Neuronal stem cell (in vitro differentiated cells): ENCODE data around the gene TACC3.

Experiments
- DNase-seq: peaks from one replicate; pipeline ENCODE4 v3.0.0-alpha.2; 2013; ENCODE audit warnings: low spot score
- H2AFZ ChIP-seq: one replicate; pipeline ENCODE4 v1.6.1; 2013; ENCODE audit warnings: mild to moderate bottlenecking, low read length, inconsistent platforms
- H2AK5ac ChIP-seq: 2 replicates; pipeline ENCODE4 v1.6.1; 2013; ENCODE audit warnings: low read depth, mild to moderate bottlenecking, inconsistent platforms, low read length, moderate library complexity, mixed read lengths
- H2BK120ac ChIP-seq: 2 replicates; pipeline ENCODE4 v1.6.1; 2013; ENCODE audit warnings: low read depth, mild to moderate bottlenecking, inconsistent platforms, low read length, moderate library complexity, mixed read lengths
- H2BK12ac ChIP-seq: one replicate; pipeline ENCODE4 v1.6.1; 2013; ENCODE audit warnings: low read length, inconsistent platforms
- H2BK15ac ChIP-seq: 2 replicates; pipeline ENCODE4 v1.6.1; 2013; ENCODE audit warnings: mild to moderate bottlenecking, low read length, inconsistent platforms, mixed read lengths
- H2BK5ac ChIP-seq: one replicate; pipeline ENCODE4 v1.6.1; 2013; ENCODE audit warnings: inconsistent platforms, mild to moderate bottlenecking, low read length, moderate library complexity
- H3K14ac ChIP-seq: one replicate; pipeline ENCODE4 v1.6.1; 2013; ENCODE audit warnings: low read length, inconsistent platforms
- H3K18ac ChIP-seq: 2 replicates; pipeline ENCODE4 v1.6.1; 2013; ENCODE audit warnings: low read length, inconsistent platforms
- H3K23ac ChIP-seq: 2 replicates; pipeline ENCODE4 v1.6.1; 2013; ENCODE audit warnings: low read depth, mild to moderate bottlenecking, mixed read lengths, low read length, inconsistent platforms; ENCODE audit not compliant: poor library complexity
- H3K27ac ChIP-seq: replicated peaks from 3 replicates; pipeline ENCODE4 v1.5.1; 2013; ENCODE audit warnings: low read length, inconsistent platforms
- H3K27me3 ChIP-seq, 3 experiments: 2 replicates each; pipeline ENCODE4 v1.6.1; 2013; ENCODE audit warnings: low read length in 3 of 3, mild to moderate bottlenecking in 2 of 3, inconsistent platforms in 1 of 3, low read depth in 1 of 3, mixed read lengths in 1 of 3, moderate library complexity in 1 of 3; ENCODE audit not compliant: control insufficient read depth in 3 of 3, insufficient read depth in 3 of 3
- H3K36me3 ChIP-seq, 2 donors: replicated peaks in 1 of 2; 2 replicates each; pipeline ENCODE4 v1.6.1; 2013; ENCODE audit warnings: low read length in 2 of 2; ENCODE audit not compliant: control insufficient read depth in 2 of 2, insufficient read depth in 2 of 2
- H3K4ac ChIP-seq: 2 replicates; pipeline ENCODE4 v1.6.1; 2013; ENCODE audit warnings: inconsistent platforms, mild to moderate bottlenecking, low read length, moderate library complexity
- H3K4me1 ChIP-seq, 2 donors: 1 replicate in 1 of 2; 2 replicates in 1 of 2; pipeline ENCODE4 v1.6.1; 2013; ENCODE audit warnings: low read length in 2 of 2, low read depth in 1 of 2; ENCODE audit not compliant: control insufficient read depth in 2 of 2, insufficient read depth in 1 of 2
- H3K4me2 ChIP-seq: one replicate; pipeline ENCODE4 v1.6.1; 2013; ENCODE audit warnings: mild to moderate bottlenecking, low read length, inconsistent platforms; ENCODE audit not compliant: insufficient read depth, poor library complexity, severe bottlenecking
- H3K4me3 ChIP-seq, 2 donors: 2 replicates each; pipeline ENCODE4 v1.5.1; 2013; ENCODE audit warnings: low read length in 2 of 2, mild to moderate bottlenecking in 2 of 2, inconsistent platforms in 1 of 2, moderate library complexity in 1 of 2
- H3K79me1 ChIP-seq: one replicate; pipeline ENCODE4 v1.6.1; 2013; ENCODE audit warnings: low read depth, mild to moderate bottlenecking, inconsistent platforms, low read length, moderate library complexity
- H3K9ac ChIP-seq: one replicate; pipeline ENCODE4 v1.6.1; 2013; ENCODE audit warnings: mild to moderate bottlenecking, low read depth, low read length, inconsistent platforms; ENCODE audit not compliant: poor library complexity
- H3K9me3 ChIP-seq, 2 donors: replicated peaks in 1 of 2; 2 replicates each; pipeline versions ENCODE3 to v1.6.1; 2013; ENCODE audit warnings: low read length in 2 of 2, mild to moderate bottlenecking in 2 of 2, inconsistent platforms in 1 of 2, low read depth in 1 of 2, mixed read lengths in 1 of 2, moderate library complexity in 1 of 2; ENCODE audit not compliant: control insufficient read depth in 2 of 2, insufficient read depth in 1 of 2
- H4K8ac ChIP-seq: one replicate; pipeline ENCODE4 v1.6.1; 2013; ENCODE audit warnings: low read depth, mild to moderate bottlenecking, inconsistent platforms, low read length, moderate library complexity
- H4K91ac ChIP-seq: one replicate; pipeline ENCODE4 v1.6.1; 2013; ENCODE audit warnings: low read length, low read depth, mild to moderate bottlenecking, inconsistent platforms; ENCODE audit not compliant: poor library complexity
- WGBS, 2 donors: extraction: QIAGEN DNeasy Blood & Tissue Kit; methylation state at CpG; one replicate each; pipeline ENCODE4 v1.1.7; 2013; ENCODE audit warnings: missing lambda C conversion rate in 2 of 2, mixed read lengths in 1 of 2; ENCODE audit not compliant: insufficient read length in 2 of 2, insufficient replicate concordance in 1 of 2; ENCODE audit errors: extremely low coverage in 2 of 2; 5-methylcytosine and 5-hydroxymethylcytosine counted together

Gene TACC3

DNA sequence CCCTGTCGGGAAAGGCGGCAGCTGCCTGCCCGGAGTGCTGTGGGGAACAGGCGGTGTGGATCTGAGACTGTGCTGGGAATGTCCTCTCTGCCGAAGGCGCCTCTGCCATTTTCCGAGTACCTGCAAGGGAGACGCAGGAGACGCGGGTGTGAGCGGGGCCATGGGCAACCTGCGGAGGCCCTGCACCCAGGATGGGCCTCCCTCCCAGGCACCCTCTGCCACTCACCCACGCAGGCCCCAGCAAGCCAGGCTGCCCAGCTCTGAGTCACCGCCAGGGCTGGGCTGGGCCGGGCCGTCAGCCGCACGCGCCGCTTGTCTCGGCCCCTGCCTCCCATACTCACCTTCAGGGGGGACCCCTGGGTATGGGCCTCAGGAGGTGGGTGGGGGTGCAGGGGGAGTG, 68.2 kb downstream of the TACC3 start:
- no peak overlapping the region for H2BK120ac ChIP-seq
- H2BK12ac ChIP-seq = peak overlapping the region; percentile 97
- no peak overlapping the region for H2BK5ac ChIP-seq
- no peaks in the 10 kb centered on the region for H3K36me3 ChIP-seq
- H2AFZ ChIP-seq = no peak overlapping the region
- no peak overlapping the region for H4K91ac ChIP-seq
- H3K9me3 ChIP-seq = peaks cover 0 to 3% of the 10 kb centered on the region in 2 donors
- H3K9ac ChIP-seq = peak overlapping the region; percentile 44
- no peak overlapping the region for H3K14ac ChIP-seq
- peak overlapping the region; percentile 89 for H3K18ac ChIP-seq
- H3K27me3 ChIP-seq = peaks cover 9 to 55% (median 25%) of the 10 kb centered on the region in 3 experiments
- H4K8ac ChIP-seq = no peak overlapping the region
- H2BK15ac ChIP-seq = peak overlapping the region; percentile 91
- DNase-seq = no peak
- no CpG with 5 or more reads among the region's 21 CpGs for WGBS, 2 donors
- H3K27ac ChIP-seq = no peak overlapping the region
- no peak overlapping the region for H3K4me3 ChIP-seq
- peaks cover 14 to 31% of the 10 kb centered on the region in 2 donors for H3K4me1 ChIP-seq
- no peak overlapping the region for H3K4ac ChIP-seq
- no peak overlapping the region for H3K4me2 ChIP-seq
- H2AK5ac ChIP-seq = peak overlapping the region; percentile 98
- peaks cover 9% of the 10 kb centered on the region for H3K79me1 ChIP-seq
- peak overlapping the region; percentile 60 for H3K23ac ChIP-seq

DNA sequence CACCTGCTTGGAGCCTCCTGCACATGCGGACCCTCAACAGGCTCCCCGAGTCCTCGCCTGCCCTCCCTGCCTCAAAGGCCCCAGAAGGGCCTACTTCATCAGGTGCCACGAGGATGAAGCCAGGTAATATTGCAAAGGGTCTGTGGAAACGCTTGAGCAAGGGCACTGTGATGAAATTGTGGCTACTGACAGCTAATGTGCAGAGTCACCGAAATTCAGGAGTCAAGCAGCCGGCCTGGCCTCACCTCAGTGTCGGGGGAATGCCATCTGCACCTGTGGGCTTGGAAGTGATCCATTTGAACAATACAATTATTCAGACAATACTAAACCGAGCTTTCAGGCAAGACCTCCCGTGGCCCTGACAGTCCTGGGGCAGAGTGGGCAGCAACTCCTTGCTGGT, 68.7 kb downstream of the TACC3 start:
- H2BK5ac ChIP-seq = no peak overlapping the region
- H2AK5ac ChIP-seq = peak overlapping the region; percentile 98
- no peak overlapping the region for H3K23ac ChIP-seq
- no peak overlapping the region for H3K18ac ChIP-seq
- no CpG with 5 or more reads among the region's 10 CpGs for WGBS, 2 donors
- H3K36me3 ChIP-seq = no peaks in the 10 kb centered on the region
- H3K27ac ChIP-seq = no peak overlapping the region
- no peak overlapping the region for H3K4ac ChIP-seq
- H3K4me1 ChIP-seq = peaks cover 12 to 26% of the 10 kb centered on the region in 2 donors
- peaks cover 10% of the 10 kb centered on the region for H3K79me1 ChIP-seq
- peaks cover 0 to 3% of the 10 kb centered on the region in 2 donors for H3K9me3 ChIP-seq
- peaks cover 11 to 55% (median 29%) of the 10 kb centered on the region in 3 experiments for H3K27me3 ChIP-seq
- no peak overlapping the region for H2BK120ac ChIP-seq
- no peak overlapping the region for H4K91ac ChIP-seq
- H3K9ac ChIP-seq = no peak overlapping the region
- H2AFZ ChIP-seq = no peak overlapping the region
- H4K8ac ChIP-seq = no peak overlapping the region
- H3K14ac ChIP-seq = no peak overlapping the region
- no peak overlapping the region for H3K4me2 ChIP-seq
- H3K4me3 ChIP-seq = no peak overlapping the region
- H2BK12ac ChIP-seq = no peak overlapping the region
- peak overlapping the region; percentile 91 for H2BK15ac ChIP-seq
- no peak for DNase-seq

DNA sequence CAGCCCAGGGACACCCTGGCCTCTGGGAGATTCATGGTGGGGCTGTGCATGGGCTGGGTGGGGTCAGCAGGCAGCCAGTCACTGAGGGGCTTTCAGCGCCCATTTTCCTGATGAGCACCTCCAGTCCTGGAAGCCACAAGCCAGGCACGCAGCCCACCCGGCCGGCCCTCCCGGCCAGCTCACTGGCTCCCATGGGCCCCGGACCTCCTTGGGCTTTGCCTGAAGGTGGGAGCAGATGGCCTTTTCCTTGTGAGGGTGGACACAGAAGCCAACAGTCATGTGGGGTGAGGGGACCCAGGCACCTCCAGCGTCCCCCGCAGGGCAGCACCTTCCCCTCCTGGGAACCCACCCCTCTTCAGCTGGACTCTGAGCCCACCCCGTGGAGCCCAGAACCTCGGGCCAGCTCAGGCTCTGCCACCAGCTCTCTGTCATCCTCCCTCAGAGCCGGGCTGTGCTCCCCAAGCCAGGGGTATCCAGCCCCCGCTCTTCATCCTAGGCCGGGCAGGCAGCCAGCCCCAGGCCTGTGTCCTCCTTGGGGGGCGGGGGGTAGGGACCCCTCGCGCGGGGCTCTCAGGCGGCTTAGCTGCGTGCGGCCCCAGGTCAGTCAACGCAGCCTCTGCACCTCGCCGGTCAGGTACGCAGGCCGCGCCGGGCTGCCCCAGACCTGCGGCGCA, 71.0 kb downstream of the TACC3 start:
- H2BK5ac ChIP-seq = peak overlapping the region; percentile 4
- H2BK120ac ChIP-seq = no peak overlapping the region
- peak overlapping the region; percentile 98 for H3K23ac ChIP-seq
- no peak for DNase-seq
- H3K4ac ChIP-seq = peak overlapping the region; percentile 38
- H3K4me3 ChIP-seq = peak overlapping the region; percentile 17 to 51
- H4K8ac ChIP-seq = peak overlapping the region; percentile 48
- no peak overlapping the region for H4K91ac ChIP-seq
- peaks cover 0 to 3% of the 10 kb centered on the region in 2 donors for H3K9me3 ChIP-seq
- peak overlapping the region; percentile 33 for H2AK5ac ChIP-seq
- peak overlapping the region; percentile 78 for H3K9ac ChIP-seq
- H3K4me2 ChIP-seq = peak overlapping the region; percentile 80
- peaks cover 16% of the 10 kb centered on the region for H3K79me1 ChIP-seq
- H3K27ac ChIP-seq = no peak overlapping the region
- H2BK15ac ChIP-seq = peak overlapping the region; percentile 65
- peak overlapping the region; percentile 56 for H3K14ac ChIP-seq
- peak overlapping the region; percentile 97 for H2BK12ac ChIP-seq
- peak overlapping the region; percentile 68 for H2AFZ ChIP-seq
- H3K4me1 ChIP-seq = peaks cover 12 to 20% of the 10 kb centered on the region in 2 donors
- no CpG with 5 or more reads among the region's 29 CpGs for WGBS, 2 donors
- no peaks in the 10 kb centered on the region for H3K36me3 ChIP-seq
- peaks cover 11 to 53% (median 41%) of the 10 kb centered on the region in 3 experiments for H3K27me3 ChIP-seq
- H3K18ac ChIP-seq = peak overlapping the region; percentile 90

DNA sequence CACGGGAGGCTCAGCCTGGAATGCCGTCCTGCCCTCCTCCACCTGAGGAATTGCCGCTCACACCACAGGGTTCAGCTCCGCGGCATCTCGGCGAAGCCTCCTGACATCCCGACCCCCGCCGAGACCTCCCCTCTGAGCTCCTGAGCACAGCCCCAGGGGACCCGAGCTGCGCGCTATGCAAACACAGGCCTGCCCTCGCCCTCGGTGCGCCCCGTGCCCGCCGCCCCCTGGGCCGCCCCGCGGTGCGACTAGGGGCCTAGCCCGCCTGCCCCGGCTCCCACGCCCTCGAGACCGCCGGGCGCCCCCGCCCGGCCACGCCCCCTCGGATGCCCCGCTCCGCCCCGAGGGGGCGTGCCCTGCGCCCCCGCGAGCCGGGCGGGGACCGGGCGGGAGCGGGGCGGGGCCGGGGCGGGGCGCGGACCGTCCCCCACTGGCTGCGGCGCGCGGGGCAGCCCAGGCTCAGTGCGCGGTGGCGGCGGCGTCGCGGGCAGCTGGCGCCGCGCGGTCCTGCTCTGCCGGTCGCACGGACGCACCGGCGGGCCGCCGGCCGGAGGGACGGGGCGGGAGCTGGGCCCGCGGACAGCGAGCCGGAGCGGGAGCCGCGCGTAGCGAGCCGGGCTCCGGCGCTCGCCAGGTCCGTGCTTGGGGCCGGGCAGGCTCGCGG, 71.6 kb downstream of the TACC3 start, which contains the start of gene FGFR3:
FGFR3 (plus strand) TSS at position 462 of the 664 bp plus-strand sequence. CDS start 642 bp downstream, outside the sequence.
- Histone ChIP-seq H3K4ac (peak within 1 kb of the TSS; percentile 76), H3K9ac (peak within 1 kb of the TSS; percentile 90)
- peak; percentile 58 for DNase-seq

More for the DNA sequence above, 71.6 kb downstream of the TACC3 start, which contains the start of gene FGFR3:
- H3K4me2 ChIP-seq = peak within 1 kb of the TSS; percentile 94
- peak within 1 kb of the TSS; percentile 98 for H3K23ac ChIP-seq
- H2BK15ac ChIP-seq = peak within 1 kb of the TSS; percentile 98
- no peaks in the 10 kb centered on the region for H3K36me3 ChIP-seq
- peaks cover 11 to 47% (median 41%) of the 10 kb centered on the region in 3 experiments for H3K27me3 ChIP-seq
- peak within 1 kb of the TSS; percentile 97 for H3K18ac ChIP-seq
- H2BK5ac ChIP-seq = peak within 1 kb of the TSS; percentile 4
- peak within 1 kb of the TSS; percentile 81 for H2BK120ac ChIP-seq
- peak within 1 kb of the TSS; percentile 74 for H2AFZ ChIP-seq
- peaks cover 15% of the 10 kb centered on the region for H3K79me1 ChIP-seq
- H2AK5ac ChIP-seq = peak within 1 kb of the TSS; percentile 90
- H3K9me3 ChIP-seq = peaks cover 0 to 3% of the 10 kb centered on the region in 2 donors
- peak within 1 kb of the TSS; percentile 99 for H3K14ac ChIP-seq
- H4K8ac ChIP-seq = peak within 1 kb of the TSS; percentile 43
- H3K4me3 ChIP-seq = peak within 1 kb of the TSS; percentile 64 to 88
- H3K4me1 ChIP-seq = peaks cover 12 to 19% of the 10 kb centered on the region in 2 donors
- no peak within 1 kb of the TSS for H3K27ac ChIP-seq
- no peak within 1 kb of the TSS for H4K91ac ChIP-seq
- peak within 1 kb of the TSS; percentile 97 for H2BK12ac ChIP-seq
- no CpG with 5 or more reads among the region's 95 CpGs for WGBS, 2 donors
